Measurements from ENCODE around the gene TMEM115.
A peak's percentile ranks its signal among the peaks of the same experiment; 100 is the strongest.

TMEM115 gene

DNA sequence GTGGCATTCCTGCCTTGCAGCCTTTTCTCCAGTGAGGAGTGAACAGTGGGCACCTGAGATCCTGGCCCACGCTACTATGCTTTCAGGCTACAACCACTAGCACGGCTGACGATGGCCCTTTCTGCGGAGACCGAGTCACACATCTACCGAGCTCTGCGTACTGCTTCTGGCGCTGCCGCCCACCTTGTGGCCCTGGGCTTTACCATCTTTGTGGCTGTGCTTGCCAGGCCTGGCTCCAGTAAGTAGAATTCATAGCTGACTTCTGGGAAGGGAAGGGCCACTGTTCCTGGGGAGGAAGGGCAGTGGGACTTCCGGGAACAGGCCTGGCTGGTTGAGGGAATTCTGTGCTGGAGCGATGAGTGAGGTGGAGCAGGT lies 8.0 kb downstream of the TMEM115 start:
- DNase-seq, result no peak

DNA sequence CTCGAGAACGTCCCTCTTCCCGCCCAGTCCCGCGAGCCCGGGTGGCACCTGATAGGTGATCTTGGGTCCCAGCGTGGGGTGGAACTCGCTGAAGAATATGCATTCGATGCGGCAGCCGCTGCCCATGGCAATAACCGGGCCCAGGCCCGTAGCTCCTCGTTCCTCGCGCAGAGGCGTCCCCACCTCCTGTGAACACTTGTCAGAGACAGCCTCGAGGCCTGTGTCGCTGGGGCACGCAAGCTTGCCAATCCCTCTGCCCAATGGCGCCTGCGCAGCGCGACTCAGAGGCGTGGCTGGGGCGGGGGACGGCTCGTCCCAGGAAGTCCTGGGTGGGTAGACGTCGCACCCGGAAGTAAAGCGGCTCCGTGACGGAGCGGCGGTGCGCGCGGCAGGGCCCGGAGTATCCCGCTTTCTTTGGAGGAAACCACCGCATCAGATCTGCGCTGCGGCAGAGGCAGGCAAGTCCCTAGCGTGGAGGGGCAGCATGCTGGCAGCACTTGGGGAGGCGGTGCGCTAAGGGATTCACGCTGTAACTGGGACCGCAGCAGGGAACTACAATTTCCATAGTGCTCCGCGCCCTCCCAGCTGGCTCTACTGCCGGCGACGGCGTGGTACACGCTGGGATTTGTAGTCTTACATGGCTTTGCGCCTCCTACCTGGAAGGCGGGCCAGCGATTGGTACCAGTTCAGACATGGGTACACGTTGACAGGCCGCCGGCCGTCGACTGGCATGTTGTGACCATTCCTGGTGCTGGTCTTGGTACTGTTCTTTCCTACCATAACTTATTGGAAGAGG lies 8.6 kb downstream of the TMEM115 start, which contains the start of the genes CYB561D2 and NPRL2:
Gene CYB561D2, plus strand, starts transcription at position 336 of the 796 bp plus-strand sequence. CDS start 572 bp downstream, outside the sequence.
Gene NPRL2, minus strand, starts transcription at position 249 of the 796 bp plus-strand sequence. Its CDS starts 123 bp downstream, at position 126.
- peak; percentile 98 for DNase-seq

GRCh38 chr3:50350213-50350526 lies 9.2 kb downstream of the TMEM115 start:
- no peak for DNase-seq

DNA sequence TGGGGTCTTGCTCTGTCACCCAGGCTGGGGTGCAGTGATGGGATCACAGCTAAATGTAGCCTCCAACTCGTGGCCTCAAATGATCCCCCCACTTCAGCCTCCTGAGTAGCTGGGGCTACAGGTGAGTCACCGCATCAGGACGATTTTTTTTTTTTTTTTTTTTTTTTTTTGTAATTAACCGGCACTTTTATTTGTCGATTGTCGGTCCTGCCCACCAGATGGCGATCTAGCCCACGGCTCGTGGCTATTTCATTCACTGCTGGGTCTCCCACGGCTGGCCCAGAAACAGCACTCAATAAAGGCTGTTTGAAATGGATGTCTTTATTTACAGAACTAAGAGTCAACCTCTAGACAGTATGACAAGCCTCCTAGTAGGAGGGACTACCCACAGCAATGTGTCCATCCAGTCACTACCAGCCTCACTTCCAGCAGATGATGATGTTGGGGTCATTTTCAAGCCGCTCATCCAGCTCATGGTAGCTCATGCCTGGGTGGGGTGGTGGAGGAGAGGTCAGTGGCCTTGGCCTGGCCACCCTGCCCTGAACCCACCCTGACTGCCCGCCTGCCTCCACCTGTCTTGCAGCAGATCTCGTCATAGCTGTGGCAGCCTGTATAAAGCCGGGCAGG lies 12.0 kb downstream of the TMEM115 start:
- DNase-seq, result peak; percentile 83

DNA sequence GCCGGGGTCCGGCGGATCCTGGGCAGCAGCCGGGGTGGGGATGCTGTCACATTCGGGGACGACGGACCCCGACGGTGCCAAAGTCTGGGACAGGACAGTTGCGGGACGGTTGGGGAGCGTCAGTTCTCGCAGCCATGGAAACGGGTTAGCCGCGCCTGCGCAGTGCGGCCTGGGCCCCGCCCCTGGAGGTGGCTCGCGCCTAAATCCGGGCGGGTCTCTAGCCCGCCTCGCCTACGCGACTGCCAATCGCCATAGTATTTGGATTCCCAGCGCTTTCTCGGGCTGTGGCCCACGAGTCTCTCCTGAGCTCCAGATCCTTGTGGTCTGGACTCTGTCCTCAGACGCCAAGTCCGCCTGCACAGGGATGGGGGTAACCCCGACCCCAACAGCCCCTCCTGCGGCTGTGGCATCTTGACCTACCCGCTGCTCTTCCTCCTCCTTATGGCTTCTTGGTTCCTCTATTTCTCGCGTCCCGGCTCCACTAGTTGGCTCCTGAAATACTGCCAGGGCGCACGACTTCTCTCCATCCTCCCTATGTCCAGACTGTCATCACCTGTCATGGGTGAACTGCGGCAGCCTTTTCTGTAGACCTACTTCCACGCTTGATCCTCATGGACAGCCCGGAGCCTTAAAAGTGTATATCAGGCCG lies 13.6 kb downstream of the TMEM115 start, which contains the start of gene ZMYND10:
Gene ZMYND10, minus strand, starts transcription at position 147 of the 649 bp plus-strand sequence. CDS start 153 bp downstream, outside the sequence.
- DNase-seq, result peak; percentile 80

GRCh38 chr3:50345008-50345407 lies 14.3 kb downstream of the TMEM115 start:
- DNase-seq, result no peak

- DNase-seq, result no peak
These were observed 16.3 kb downstream of the TMEM115 start for GRCh38 chr3:50342813-50343633.

- DNase-seq, result no peak
These were observed 17.2 kb downstream of the TMEM115 start for GRCh38 chr3:50341996-50342650.

DNA sequence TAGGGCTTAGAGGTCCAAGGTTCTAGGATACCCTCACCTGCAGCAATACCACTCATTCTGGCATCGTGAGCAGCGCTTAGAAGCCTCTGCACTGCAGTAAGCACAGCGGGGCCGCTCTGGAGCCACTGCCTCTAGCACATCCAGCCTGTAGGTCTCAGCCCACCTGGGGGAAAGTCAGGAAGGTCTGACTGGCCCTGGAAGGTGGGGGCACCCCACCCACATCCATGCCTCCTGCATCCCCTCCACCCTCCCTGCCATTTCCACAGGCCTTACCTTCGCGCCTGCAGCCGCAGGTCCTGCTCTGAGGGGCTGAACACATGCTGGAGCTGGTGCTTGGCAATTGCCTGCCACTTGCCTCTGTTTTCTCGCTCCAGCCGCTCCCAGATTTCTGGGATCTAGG lies 17.8 kb downstream of the TMEM115 start:
- no peak for DNase-seq

GRCh38 chr3:50340448-50341329 lies 18.6 kb downstream of the TMEM115 start, which contains the start of gene RASSF1:
Gene RASSF1, minus strand, starts transcription at chr3:50340836. Its CDS starts 31 bp downstream, at chr3:50340805.
- peak; percentile 90 for DNase-seq

GRCh38 chr3:50340147-50340447 lies 19.2 kb downstream of the TMEM115 start:
- no peak for DNase-seq

DNA sequence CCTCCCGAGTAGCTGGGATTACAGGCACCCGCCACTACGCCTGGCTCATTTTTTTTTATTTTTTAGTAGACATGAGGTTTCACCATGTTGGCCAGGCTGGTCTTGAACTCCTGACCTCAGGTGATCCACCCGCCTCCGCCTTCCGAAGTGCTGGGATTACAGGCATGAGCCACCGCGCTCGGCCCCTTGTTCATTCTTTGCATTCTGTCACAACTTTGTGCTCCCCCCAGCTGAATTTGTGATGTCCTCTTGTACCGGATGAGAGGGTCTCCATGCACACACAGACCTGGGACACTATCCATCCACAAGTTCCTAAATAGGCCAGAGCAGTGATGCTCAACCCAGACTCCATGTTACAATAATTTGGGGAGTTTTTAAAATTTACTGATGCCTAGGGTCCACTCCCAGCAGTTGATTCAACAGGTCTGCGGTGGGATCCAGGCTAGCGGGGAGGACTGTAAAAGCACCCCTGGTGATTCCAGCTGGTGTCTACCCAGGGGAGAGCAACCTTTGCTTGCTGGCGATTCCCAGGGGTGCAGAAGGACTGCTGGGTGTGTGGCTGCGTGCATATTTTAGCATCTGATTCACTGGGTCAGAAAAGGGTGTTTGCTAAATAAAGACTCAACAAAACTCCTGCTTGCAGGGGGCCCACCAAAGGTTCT lies 19.7 kb downstream of the TMEM115 start:
- DNase-seq, result no peak

DNA sequence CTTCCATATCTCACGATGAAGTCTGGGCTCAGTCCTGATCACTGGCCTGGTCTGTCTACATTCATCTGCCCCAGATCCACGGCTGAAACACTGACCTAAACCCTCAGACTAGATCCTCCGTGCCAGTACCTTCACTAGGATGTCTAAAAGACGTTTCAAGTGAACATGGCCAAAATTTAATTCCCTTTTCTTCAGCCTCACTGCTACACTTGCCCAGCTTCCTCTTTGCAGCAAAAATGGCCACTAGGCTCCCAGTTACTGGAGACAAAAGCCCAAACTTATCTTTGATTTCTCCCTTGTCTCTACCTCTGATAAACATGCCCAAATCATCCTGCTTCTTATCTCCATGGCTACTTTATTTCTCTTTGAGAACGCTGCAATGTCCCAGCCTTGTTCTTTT lies 20.4 kb downstream of the TMEM115 start:
- no peak for DNase-seq

GRCh38 chr3:50337175-50337861 lies 22.0 kb downstream of the TMEM115 start:
- peak; percentile 100 for DNase-seq

DNA sequence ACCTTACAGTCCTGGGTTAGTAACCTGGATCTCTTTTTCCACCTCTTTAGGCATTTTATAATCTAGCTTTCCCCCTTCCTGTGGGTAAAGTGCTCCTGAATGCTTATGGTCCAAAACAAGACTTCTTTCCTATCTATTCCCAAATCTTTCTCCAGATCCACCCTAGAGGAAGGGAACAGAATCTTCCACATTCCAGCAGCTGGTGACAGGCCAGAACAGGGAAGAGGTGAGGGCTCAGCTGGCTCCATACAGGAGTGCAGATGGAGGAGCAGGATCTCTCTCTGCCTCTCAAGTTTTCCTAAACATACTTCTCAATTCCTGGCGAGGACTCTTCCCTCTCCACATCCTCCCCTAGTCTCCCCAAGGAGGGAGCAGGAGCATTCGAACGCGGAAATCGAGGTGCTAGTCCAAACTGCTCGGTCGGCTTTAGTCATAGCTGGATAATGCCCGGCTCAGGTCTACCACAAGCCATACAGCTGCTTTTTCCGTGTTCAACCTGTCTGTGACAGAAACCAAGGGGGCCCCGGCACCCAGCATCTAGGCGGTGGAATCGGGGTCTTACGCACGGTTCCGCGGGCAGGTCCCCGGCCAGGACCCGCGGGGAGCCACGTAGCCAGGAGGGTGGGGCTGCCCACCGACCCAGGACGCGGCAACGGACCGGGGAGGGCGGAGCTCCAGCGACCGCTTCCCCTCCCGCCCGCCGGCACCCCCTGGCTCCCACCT lies 22.7 kb downstream of the TMEM115 start:
- no peak for DNase-seq

- DNase-seq, result no peak
These were observed 24.8 kb downstream of the TMEM115 start for GRCh38 chr3:50334339-50335075.

DNA sequence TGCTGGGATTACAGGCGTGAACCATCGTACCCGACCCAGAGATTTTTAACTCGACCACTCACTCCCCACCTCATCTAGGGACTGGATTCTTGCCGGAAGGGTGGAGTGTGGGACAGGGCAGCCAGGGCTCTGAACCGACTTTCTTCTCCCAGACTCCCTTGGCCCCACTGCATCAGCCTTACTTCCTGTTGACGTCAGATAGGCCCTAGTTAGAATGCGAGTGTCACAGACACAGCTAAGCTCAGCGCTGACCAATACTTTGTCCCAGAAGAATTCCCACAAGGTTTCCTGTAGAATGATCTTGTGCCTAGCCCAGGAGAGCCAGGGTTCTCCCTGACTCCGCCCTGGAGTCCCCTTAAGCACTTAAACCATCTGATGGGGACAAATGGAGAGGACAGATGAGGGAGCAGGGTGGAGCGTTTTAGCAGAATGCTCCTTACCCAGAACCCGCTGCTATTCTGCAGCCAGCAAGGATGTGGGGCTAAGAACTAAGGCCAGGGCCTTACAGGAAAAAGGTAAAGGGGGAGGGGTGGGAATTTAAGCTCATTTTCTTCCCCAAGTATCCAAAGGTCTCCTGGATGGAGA lies 25.5 kb downstream of the TMEM115 start:
- no peak for DNase-seq

DNA sequence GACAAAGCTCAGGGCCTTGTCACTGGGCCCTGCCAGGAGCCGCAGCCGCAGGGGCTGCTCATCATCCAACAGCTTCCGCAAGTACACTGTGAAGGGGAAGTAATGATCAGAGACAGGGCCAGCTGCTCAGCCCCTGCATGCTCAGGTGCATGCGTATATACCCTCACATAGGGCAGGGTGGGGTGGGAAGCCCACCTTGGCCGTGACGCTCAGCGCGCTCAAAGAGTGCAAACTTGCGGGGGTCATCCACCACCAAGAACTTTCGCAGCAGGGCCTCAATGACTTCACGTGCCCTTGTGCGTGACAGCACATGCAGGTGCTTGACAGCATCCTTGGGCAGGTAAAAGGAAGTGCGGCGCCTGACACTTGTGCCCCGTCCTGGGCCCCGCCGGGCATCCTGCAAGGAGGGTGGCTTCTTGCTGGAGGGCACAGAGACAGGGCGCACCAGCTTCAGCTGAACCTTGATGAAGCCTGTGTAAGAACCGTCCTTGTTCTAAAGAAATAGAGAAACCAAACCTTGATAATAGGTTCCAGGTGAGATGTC lies 27.9 kb downstream of the TMEM115 start:
- no peak for DNase-seq
